IMR-90 (cell line): Measurements from ENCODE around the gene CYP20A1. TPM values are rescaled to one million over a fixed set of nuclear protein-coding genes. Genes with fewer than 3 reads are reported as not detected.

ENCODE experiments used
- ATAC-seq: fragments of 200-7000 bp; cut with Tn5 transposase; 2 replicates; pipeline ENCODE4 v1.9.1; 2020; ENCODE audit warnings: low read depth, mild to moderate bottlenecking, moderate library complexity
- BruUV-seq: library from RNA; stranded (reverse); fragments of 400-500 nt; replicated peaks from 2 replicates; lab custom pipeline; 2021; lab: Mats Ljungman, UMichigan
- CTCF ChIA-PET: fragments of 300-600 bp; formaldehyde crosslinking; extraction: SDS; loops from one replicate; lab custom pipeline; 2021; ENCODE audit warnings: antibody characterized with exemption; lab: Yijun Ruan, JAX
- POLR2A ChIA-PET: fragments of 300-600 bp; sonication (Branson Sonifier 250); formaldehyde crosslinking; loops from one replicate; lab custom pipeline; 2022; ENCODE audit warnings: antibody characterized with exemption; ENCODE audit not compliant: unreplicated experiment; lab: Charles Lee
- DNase-seq: peaks from one replicate; pipeline ENCODE4 v3.0.0; 2013
- H2AFZ ChIP-seq: replicated peaks from 2 replicates; pipeline ENCODE3; 2013; ENCODE audit warnings: low read length, mild to moderate bottlenecking; ENCODE audit not compliant: poor library complexity
- H2AK5ac ChIP-seq: 2 replicates; pipeline ENCODE4 v1.6.1; 2013; ENCODE audit warnings: low read depth, low read length, inconsistent platforms
- H2AK9ac ChIP-seq: replicated peaks from 2 replicates; pipeline ENCODE3; 2013; ENCODE audit warnings: mild to moderate bottlenecking, low read depth, low read length, moderate library complexity; ENCODE audit not compliant: poor library complexity
- H2BK120ac ChIP-seq: 2 replicates; pipeline ENCODE4 v1.6.1; 2013; ENCODE audit warnings: low read depth, low read length, inconsistent platforms
- H2BK15ac ChIP-seq: 3 replicates; pipeline ENCODE4 v1.6.1; 2013; ENCODE audit warnings: low read depth, low read length, inconsistent platforms
- H2BK20ac ChIP-seq: 2 replicates; pipeline ENCODE4 v1.6.1; 2013; ENCODE audit warnings: low read depth, mild to moderate bottlenecking, inconsistent platforms, low read length, moderate library complexity
- H2BK5ac ChIP-seq: 2 replicates; pipeline ENCODE4 v1.6.1; 2013; ENCODE audit warnings: mild to moderate bottlenecking, low read depth, low read length, inconsistent platforms; ENCODE audit not compliant: poor library complexity, severe bottlenecking
- H3K14ac ChIP-seq: replicated peaks from 2 replicates; pipeline ENCODE4 v1.6.1; 2013; ENCODE audit warnings: low read depth, low read length, inconsistent platforms
- H3K18ac ChIP-seq: 2 replicates; pipeline ENCODE4 v1.6.1; 2013; ENCODE audit warnings: low read depth, low read length, control low read depth
- H3K23ac ChIP-seq: 2 replicates; pipeline ENCODE4 v1.6.1; 2013; ENCODE audit warnings: low read depth, low read length, inconsistent platforms
- H3K27ac ChIP-seq: 2 replicates; pipeline ENCODE4 v1.5.1; 2013; ENCODE audit warnings: mild to moderate bottlenecking, control low read depth, low read length; ENCODE audit not compliant: insufficient read depth
- H3K27me3 ChIP-seq: 2 replicates; pipeline ENCODE4 v1.6.1; 2013; ENCODE audit warnings: low read length; ENCODE audit not compliant: control insufficient read depth, insufficient read depth
- H3K36me3 ChIP-seq: 2 replicates; pipeline ENCODE4 v1.6.1; 2013; ENCODE audit warnings: low read length, mixed read lengths; ENCODE audit not compliant: control insufficient read depth, insufficient read depth
- H3K4ac ChIP-seq: 2 replicates; pipeline ENCODE4 v1.6.1; 2013; ENCODE audit warnings: low read depth, low read length, inconsistent platforms
- H3K4me1 ChIP-seq: 2 replicates; pipeline ENCODE4 v1.6.1; 2013; ENCODE audit warnings: low read length, mixed read lengths; ENCODE audit not compliant: control insufficient read depth, insufficient read depth
- H3K4me2 ChIP-seq: 2 replicates; pipeline ENCODE4 v1.6.1; 2013; ENCODE audit warnings: low read depth, mild to moderate bottlenecking, control low read depth, low read length, moderate library complexity
- H3K4me3 ChIP-seq: 2 replicates; pipeline ENCODE4 v1.5.1; 2013; ENCODE audit warnings: low read depth, mild to moderate bottlenecking, control low read depth, low read length, moderate library complexity; ENCODE audit not compliant: insufficient read depth
- H3K56ac ChIP-seq: 2 replicates; pipeline ENCODE4 v1.6.1; 2013; ENCODE audit warnings: low read length, inconsistent platforms; ENCODE audit not compliant: insufficient read depth; ENCODE audit errors: extremely low read depth
- H3K79me1 ChIP-seq, 2 experiments: 2 replicates each; pipeline ENCODE4 v1.6.1; 2013; ENCODE audit warnings: low read length in 2 of 2, inconsistent platforms in 1 of 2, low read depth in 1 of 2
- H3K9ac ChIP-seq: 2 replicates; pipeline ENCODE4 v1.6.1; 2013; ENCODE audit warnings: low read depth, low read length, control low read depth
- H3K9me1 ChIP-seq: 2 replicates; pipeline ENCODE4 v1.6.1; 2013; ENCODE audit warnings: low read length, inconsistent platforms; ENCODE audit not compliant: insufficient read depth
- H3K9me3 ChIP-seq: 2 replicates; pipeline ENCODE4 v1.6.1; 2013; ENCODE audit warnings: low read length; ENCODE audit not compliant: control insufficient read depth, insufficient read depth
- H4K20me1 ChIP-seq: 2 replicates; pipeline ENCODE4 v1.6.1; 2013; ENCODE audit warnings: low read length, inconsistent platforms; ENCODE audit not compliant: insufficient read depth
- H4K5ac ChIP-seq: 2 replicates; pipeline ENCODE4 v1.6.1; 2013; ENCODE audit warnings: mild to moderate bottlenecking, low read depth, low read length, control low read depth
- H4K8ac ChIP-seq, 2 experiments: 2 replicates each; pipeline ENCODE4 v1.6.1; 2013; ENCODE audit warnings: low read depth in 2 of 2, low read length in 2 of 2, control low read depth in 1 of 2, inconsistent platforms in 1 of 2
- H4K91ac ChIP-seq: 2 replicates; pipeline ENCODE4 v1.6.1; 2013; ENCODE audit warnings: low read depth, low read length, inconsistent platforms; ENCODE audit not compliant: insufficient read depth
- BHLHE40 ChIP-seq: fragments of 150-350 bp; IDR thresholded peaks from 2 replicates; pipeline ENCODE4 v1.6.1; 2016; ENCODE audit warnings: mild to moderate bottlenecking, low read depth, low read length
- CEBPB ChIP-seq: IDR thresholded peaks from 2 replicates; pipeline ENCODE4 v1.6.1; 2012; ENCODE audit warnings: low read depth, low read length, improper control_type of control experiment
- CTCF ChIP-seq: conservative IDR thresholded peaks from 2 replicates; pipeline ENCODE4 v1.5.1; 2012; ENCODE audit warnings: mild to moderate bottlenecking, low read depth, low read length, improper control_type of control experiment
- FOS ChIP-seq: fragments of 150-350 bp; IDR thresholded peaks from 2 replicates; pipeline ENCODE4 v1.6.1; 2016; ENCODE audit warnings: low read depth, low read length
- MAFK ChIP-seq: IDR thresholded peaks from 2 replicates; pipeline ENCODE4 v1.6.1; 2012; ENCODE audit warnings: low read depth, low read length, improper control_type of control experiment
- MAZ ChIP-seq: IDR thresholded peaks from 2 replicates; pipeline ENCODE4 v1.6.1; 2012; ENCODE audit warnings: low read depth, mild to moderate bottlenecking, low read length, improper control_type of control experiment, moderate library complexity, borderline replicate concordance
- NFE2L2 ChIP-seq: fragments of 150-350 bp; IDR thresholded peaks from 2 replicates; pipeline ENCODE4 v1.6.1; 2016; ENCODE audit warnings: low read depth, mild to moderate bottlenecking, low read length
- RAD21 ChIP-seq: IDR thresholded peaks from 2 replicates; pipeline ENCODE4 v1.6.1; 2012; ENCODE audit warnings: low read length, improper control_type of control experiment
- SMC3 ChIP-seq: fragments of 150-350 bp; IDR thresholded peaks from 2 replicates; pipeline ENCODE4 v1.6.1; 2016; ENCODE audit warnings: low read depth, mild to moderate bottlenecking, antibody characterized with exemption, low read length, moderate library complexity
- WGBS, 2 experiments: methylation state at CpG; one replicate each; pipeline versions ENCODE4 v1.1.5 to v1.1.7; 2013; ENCODE audit warnings: missing lambda C conversion rate in 2 of 2; ENCODE audit not compliant: insufficient read length in 1 of 2; ENCODE audit errors: extremely low coverage in 2 of 2; 5-methylcytosine and 5-hydroxymethylcytosine counted together
- dilution Hi-C: fragments of 300-500 bp; cut with HindIII; formaldehyde crosslinking; loops from one replicate; pipeline ENCODE4 v1.14.3; 2018; ENCODE audit warnings: low sequenced_read_pairs; ENCODE audit not compliant: unreplicated experiment
- in situ Hi-C: fragments of 300-500 bp; cut with MboI; formaldehyde crosslinking; loops from 3 replicates; pipeline ENCODE4 v1.14.3; 2019; ENCODE audit warnings: low sequenced_read_pairs, inconsistent platforms, mixed read lengths
- intact Hi-C: fragments of 100-400 bp; cut with micrococcal nuclease; formaldehyde crosslinking; loops from 2 replicates; pipeline ENCODE4 v1.10.0; 2022
- polyA plus RNA-seq, 3 experiments: library from polyadenylated mRNA; depleted of rRNA; stranded (reverse); fragments of >200 nt; gene quantifications; 2 replicates each; pipeline ENCODE4 v1.2.3, GENCODE V29; 2012; ENCODE audit warnings: low replicate concordance in 1 of 3
- total RNA-seq: library from RNA; depleted of rRNA; stranded (reverse); fragments of >200 nt; gene quantifications from 2 replicates; pipeline ENCODE4 v1.2.3, GENCODE V29; 2012

CYP20A1 gene
- total and polyA plus RNA-seq, 2 of the 4 experiments (the other 2 are of a cell fraction) = 7.0 to 16.8 TPM

- Histone ChIP-seq H3K4ac (no peak overlapping the region), H3K9me1 (no peaks in the 10 kb centered on the region; the same call in 1 of the 2 replicates), H2BK20ac (no peak overlapping the region), H2AFZ (no peak overlapping the region), H2BK5ac (no peak overlapping the region), H3K79me1 (peaks cover 0 to 3% of the 10 kb centered on the region in 2 experiments; a peak in 1 of 4 replicates), H4K20me1 (no peaks in the 10 kb centered on the region), H3K4me2 (no peak overlapping the region), H3K27me3 (no peaks in the 10 kb centered on the region), H3K9me3 (no peaks in the 10 kb centered on the region), H3K4me1 (no peaks in the 10 kb centered on the region), H3K36me3 (peaks cover 36% of the 10 kb centered on the region), H3K9ac (no peak overlapping the region), H3K27ac (no peak overlapping the region), H4K8ac (no peak overlapping the region), H3K18ac (no peak overlapping the region), H3K4me3 (no peak overlapping the region), H2AK9ac (no peak overlapping the region), H3K14ac (no peak overlapping the region), H2BK120ac (no peak overlapping the region), H3K56ac (no peak overlapping the region), H4K91ac (no peak overlapping the region), H4K5ac (no peak overlapping the region), H3K23ac (no peak overlapping the region), H2BK15ac (no peak overlapping the region), H2AK5ac (no peak overlapping the region)
- ATAC-seq (no peak), DNase-seq (no peak)
- TF ChIP-seq MAFK = no peak
- no peak for TF ChIP-seq CTCF
- TF ChIP-seq RAD21 = no peak
- TF ChIP-seq NFE2L2 = no peak
- TF ChIP-seq FOS = no peak
- no peak for TF ChIP-seq SMC3
- TF ChIP-seq BHLHE40 = no peak
- TF ChIP-seq CEBPB = no peak
- no peak for TF ChIP-seq MAZ
- in situ Hi-C loops (no loop called here), dilution Hi-C loops (no loop called here), intact Hi-C loops (no loop called here)
- ChIA-PET CTCF (interaction anchor here (0.6 kb wide), 2 partner anchors 17 to 712 kb away, joined by 4 to 7 read pairs; no protein-coding TSS in a partner anchor), POLR2A (interaction anchor here (0.6 kb wide), 1 partner anchor 71 kb away, joined by 3 read pairs; no protein-coding TSS in a partner anchor)
- 100% methylated on average over 1 of the region's 7 CpGs; no CpG with 5 or more reads in 1 of the 2 experiments for whole genome bisulfite sequencing, 2 experiments
- no TSS peak for BruUV-seq
Measured at GRCh38 chr2:203282101-203282500, 43.3 kb downstream of the CYP20A1 start.
